ENCODE results near the gene BCDIN3D.

- TF ChIP-seq CTCF (IDR thresholded peaks at IDR 0.05) (no peak), POLR2AphosphoS5 (IDR thresholded peaks at IDR 0.05) (no peak), POLR2A (IDR thresholded peaks at IDR 0.05) (no peak)
Observed at GRCh38 chr12:49800421-49801140, 42.3 kb downstream of the BCDIN3D start.

Data from suprapubic skin (tissue), 4 donors.